ENCODE results near the gene ROR2. TPM values are rescaled to one million over a fixed set of nuclear protein-coding genes. Genes with fewer than 3 reads are reported as not detected.

ROR2 gene
- total and polyA plus RNA-seq, 2 of the 8 experiments (the other 6 are each of a cell fraction or from before 2014, with no cell fraction given) = 2.7 to 4.3 TPM

- TF ChIP-seq, protein P1, sequence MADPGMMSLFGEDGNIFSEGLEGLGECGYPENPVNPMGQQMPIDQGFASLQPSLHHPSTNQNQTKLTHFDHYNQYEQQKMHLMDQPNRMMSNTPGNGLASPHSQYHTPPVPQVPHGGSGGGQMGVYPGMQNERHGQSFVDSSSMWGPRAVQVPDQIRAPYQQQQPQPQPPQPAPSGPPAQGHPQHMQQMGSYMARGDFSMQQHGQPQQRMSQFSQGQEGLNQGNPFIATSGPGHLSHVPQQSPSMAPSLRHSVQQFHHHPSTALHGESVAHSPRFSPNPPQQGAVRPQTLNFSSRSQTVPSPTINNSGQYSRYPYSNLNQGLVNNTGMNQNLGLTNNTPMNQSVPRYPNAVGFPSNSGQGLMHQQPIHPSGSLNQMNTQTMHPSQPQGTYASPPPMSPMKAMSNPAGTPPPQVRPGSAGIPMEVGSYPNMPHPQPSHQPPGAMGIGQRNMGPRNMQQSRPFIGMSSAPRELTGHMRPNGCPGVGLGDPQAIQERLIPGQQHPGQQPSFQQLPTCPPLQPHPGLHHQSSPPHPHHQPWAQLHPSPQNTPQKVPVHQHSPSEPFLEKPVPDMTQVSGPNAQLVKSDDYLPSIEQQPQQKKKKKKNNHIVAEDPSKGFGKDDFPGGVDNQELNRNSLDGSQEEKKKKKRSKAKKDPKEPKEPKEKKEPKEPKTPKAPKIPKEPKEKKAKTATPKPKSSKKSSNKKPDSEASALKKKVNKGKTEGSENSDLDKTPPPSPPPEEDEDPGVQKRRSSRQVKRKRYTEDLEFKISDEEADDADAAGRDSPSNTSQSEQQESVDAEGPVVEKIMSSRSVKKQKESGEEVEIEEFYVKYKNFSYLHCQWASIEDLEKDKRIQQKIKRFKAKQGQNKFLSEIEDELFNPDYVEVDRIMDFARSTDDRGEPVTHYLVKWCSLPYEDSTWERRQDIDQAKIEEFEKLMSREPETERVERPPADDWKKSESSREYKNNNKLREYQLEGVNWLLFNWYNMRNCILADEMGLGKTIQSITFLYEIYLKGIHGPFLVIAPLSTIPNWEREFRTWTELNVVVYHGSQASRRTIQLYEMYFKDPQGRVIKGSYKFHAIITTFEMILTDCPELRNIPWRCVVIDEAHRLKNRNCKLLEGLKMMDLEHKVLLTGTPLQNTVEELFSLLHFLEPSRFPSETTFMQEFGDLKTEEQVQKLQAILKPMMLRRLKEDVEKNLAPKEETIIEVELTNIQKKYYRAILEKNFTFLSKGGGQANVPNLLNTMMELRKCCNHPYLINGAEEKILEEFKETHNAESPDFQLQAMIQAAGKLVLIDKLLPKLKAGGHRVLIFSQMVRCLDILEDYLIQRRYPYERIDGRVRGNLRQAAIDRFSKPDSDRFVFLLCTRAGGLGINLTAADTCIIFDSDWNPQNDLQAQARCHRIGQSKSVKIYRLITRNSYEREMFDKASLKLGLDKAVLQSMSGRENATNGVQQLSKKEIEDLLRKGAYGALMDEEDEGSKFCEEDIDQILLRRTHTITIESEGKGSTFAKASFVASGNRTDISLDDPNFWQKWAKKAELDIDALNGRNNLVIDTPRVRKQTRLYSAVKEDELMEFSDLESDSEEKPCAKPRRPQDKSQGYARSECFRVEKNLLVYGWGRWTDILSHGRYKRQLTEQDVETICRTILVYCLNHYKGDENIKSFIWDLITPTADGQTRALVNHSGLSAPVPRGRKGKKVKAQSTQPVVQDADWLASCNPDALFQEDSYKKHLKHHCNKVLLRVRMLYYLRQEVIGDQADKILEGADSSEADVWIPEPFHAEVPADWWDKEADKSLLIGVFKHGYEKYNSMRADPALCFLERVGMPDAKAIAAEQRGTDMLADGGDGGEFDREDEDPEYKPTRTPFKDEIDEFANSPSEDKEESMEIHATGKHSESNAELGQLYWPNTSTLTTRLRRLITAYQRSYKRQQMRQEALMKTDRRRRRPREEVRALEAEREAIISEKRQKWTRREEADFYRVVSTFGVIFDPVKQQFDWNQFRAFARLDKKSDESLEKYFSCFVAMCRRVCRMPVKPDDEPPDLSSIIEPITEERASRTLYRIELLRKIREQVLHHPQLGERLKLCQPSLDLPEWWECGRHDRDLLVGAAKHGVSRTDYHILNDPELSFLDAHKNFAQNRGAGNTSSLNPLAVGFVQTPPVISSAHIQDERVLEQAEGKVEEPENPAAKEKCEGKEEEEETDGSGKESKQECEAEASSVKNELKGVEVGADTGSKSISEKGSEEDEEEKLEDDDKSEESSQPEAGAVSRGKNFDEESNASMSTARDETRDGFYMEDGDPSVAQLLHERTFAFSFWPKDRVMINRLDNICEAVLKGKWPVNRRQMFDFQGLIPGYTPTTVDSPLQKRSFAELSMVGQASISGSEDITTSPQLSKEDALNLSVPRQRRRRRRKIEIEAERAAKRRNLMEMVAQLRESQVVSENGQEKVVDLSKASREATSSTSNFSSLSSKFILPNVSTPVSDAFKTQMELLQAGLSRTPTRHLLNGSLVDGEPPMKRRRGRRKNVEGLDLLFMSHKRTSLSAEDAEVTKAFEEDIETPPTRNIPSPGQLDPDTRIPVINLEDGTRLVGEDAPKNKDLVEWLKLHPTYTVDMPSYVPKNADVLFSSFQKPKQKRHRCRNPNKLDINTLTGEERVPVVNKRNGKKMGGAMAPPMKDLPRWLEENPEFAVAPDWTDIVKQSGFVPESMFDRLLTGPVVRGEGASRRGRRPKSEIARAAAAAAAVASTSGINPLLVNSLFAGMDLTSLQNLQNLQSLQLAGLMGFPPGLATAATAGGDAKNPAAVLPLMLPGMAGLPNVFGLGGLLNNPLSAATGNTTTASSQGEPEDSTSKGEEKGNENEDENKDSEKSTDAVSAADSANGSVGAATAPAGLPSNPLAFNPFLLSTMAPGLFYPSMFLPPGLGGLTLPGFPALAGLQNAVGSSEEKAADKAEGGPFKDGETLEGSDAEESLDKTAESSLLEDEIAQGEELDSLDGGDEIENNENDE (IDR thresholded peaks at IDR 0.05; ENCODE audit: insufficient replicate concordance, low read length) = no peak
- TF ChIP-seq ATF2 (IDR thresholded peaks at IDR 0.05; ENCODE audit: low read length) (no peak), CREB1 (IDR thresholded peaks at IDR 0.05) (no peak), POLR2AphosphoS5 (IDR thresholded peaks at IDR 0.05; ENCODE audit: low read depth, low read length) (no peak), NRF1 (IDR thresholded peaks at IDR 0.05; ENCODE audit: low read depth, low read length) (no peak), BCL11A (IDR thresholded peaks at IDR 0.05; ENCODE audit: low read depth in 2 of 2, low read length in 2 of 2) (no peak)
- TF ChIP-seq, protein P2, sequence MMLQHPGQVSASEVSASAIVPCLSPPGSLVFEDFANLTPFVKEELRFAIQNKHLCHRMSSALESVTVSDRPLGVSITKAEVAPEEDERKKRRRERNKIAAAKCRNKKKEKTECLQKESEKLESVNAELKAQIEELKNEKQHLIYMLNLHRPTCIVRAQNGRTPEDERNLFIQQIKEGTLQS (IDR thresholded peaks at IDR 0.05; ENCODE audit: insufficient read depth, low read depth, low read length) = no peak
These were observed 106.3 kb downstream of the ROR2 start (continued) for GRCh38 chr9:91843623-91844148.

Data from H1 (cell line).